ENCODE data around the gene VAPB.

DNA sequence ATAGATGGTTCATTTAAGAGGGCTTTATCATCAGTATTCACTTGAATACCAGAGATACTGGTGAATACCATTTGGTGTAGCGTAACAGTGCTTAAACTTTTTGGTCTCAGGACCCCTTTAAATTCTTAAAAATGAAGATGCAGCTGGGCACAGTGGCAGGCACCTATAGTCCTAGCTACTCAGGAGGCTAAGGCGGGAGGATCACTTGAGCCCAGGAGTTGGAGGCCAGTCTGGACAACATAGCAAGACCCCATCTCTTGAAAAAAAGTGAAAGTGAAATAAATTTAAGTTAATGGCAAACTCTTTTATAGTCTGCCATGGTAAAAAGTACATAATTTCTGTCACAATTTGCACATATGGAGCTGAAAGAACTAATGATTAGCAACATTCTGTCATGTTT is 39.3 kb downstream of the VAPB start:
- TF ChIP-seq SP1 (IDR thresholded peaks at IDR 0.05; ENCODE audit: low read depth) (no peak), EZH2phosphoT487 (IDR thresholded peaks at IDR 0.05; ENCODE audit: borderline replicate concordance) (no peak), POLR2A (IDR thresholded peaks at IDR 0.05; ENCODE audit: borderline replicate concordance, extremely low read depth, insufficient read depth, insufficient read length) (no peak), RAD21 (IDR thresholded peaks at IDR 0.05; ENCODE audit: low read depth) (no peak), EZH2 (IDR thresholded peaks at IDR 0.05) (no peak)
- TF ChIP-seq, protein P1, sequence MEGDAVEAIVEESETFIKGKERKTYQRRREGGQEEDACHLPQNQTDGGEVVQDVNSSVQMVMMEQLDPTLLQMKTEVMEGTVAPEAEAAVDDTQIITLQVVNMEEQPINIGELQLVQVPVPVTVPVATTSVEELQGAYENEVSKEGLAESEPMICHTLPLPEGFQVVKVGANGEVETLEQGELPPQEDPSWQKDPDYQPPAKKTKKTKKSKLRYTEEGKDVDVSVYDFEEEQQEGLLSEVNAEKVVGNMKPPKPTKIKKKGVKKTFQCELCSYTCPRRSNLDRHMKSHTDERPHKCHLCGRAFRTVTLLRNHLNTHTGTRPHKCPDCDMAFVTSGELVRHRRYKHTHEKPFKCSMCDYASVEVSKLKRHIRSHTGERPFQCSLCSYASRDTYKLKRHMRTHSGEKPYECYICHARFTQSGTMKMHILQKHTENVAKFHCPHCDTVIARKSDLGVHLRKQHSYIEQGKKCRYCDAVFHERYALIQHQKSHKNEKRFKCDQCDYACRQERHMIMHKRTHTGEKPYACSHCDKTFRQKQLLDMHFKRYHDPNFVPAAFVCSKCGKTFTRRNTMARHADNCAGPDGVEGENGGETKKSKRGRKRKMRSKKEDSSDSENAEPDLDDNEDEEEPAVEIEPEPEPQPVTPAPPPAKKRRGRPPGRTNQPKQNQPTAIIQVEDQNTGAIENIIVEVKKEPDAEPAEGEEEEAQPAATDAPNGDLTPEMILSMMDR (IDR thresholded peaks at IDR 0.05 in 2 of 3, conservative IDR thresholded peaks at IDR 0.05 in 1 of 3; ENCODE audit: borderline replicate concordance in 1 of 3, insufficient read depth in 1 of 3, low read depth in 2 of 3, low read length in 2 of 3) = no peak
- TF ChIP-seq, protein P2, sequence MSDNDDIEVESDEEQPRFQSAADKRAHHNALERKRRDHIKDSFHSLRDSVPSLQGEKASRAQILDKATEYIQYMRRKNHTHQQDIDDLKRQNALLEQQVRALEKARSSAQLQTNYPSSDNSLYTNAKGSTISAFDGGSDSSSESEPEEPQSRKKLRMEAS (IDR thresholded peaks at IDR 0.05) = no peak
